HCT116 (cell line): ENCODE data around the gene ADGRG4. TPM values are rescaled to one million over a fixed set of nuclear protein-coding genes. Genes with fewer than 3 reads are reported as not detected.

ENCODE experiments used
- ATAC-seq: fragments of 200-7000 bp; cut with Tn5 transposase; 2 replicates; pipeline ENCODE4 v1.9.1; 2020; ENCODE audit warnings: mild to moderate bottlenecking, moderate library complexity
- BruUV-seq: library from RNA; stranded (reverse); fragments of 400-500 nt; replicated peaks from 2 replicates; lab custom pipeline; 2021; lab: Mats Ljungman, UMichigan
- CTCF ChIA-PET: fragments of 300-600 bp; sonication (Branson Sonifier 250); formaldehyde crosslinking; loops from one replicate; lab custom pipeline; 2021; ENCODE audit warnings: antibody characterized with exemption; lab: Charles Lee
- POLR2A ChIA-PET: fragments of 300-600, 350-600 bp; sonication (Branson Sonifier 250); formaldehyde crosslinking; loops from one replicate; lab custom pipeline; 2021; ENCODE audit warnings: antibody characterized with exemption; lab: Charles Lee
- RAD21 ChIA-PET, 2 experiments: fragments of 300-600 bp; sonication (Branson Sonifier 250); formaldehyde crosslinking; loops; one replicate each; lab custom pipeline; 2023; ENCODE audit warnings: low total read pairs in 2 of 2; ENCODE audit not compliant: uncharacterized antibody in 2 of 2, unreplicated experiment in 2 of 2, low non-redundant PET in 1 of 2; lab: Charles Lee
- DNase-seq: peaks from one replicate; pipeline ENCODE4 v3.0.0-alpha.2; 2010; ENCODE audit warnings: low read depth, low spot score
- H2AFZ ChIP-seq: fragments of 200-600 bp; shearing (Covaris generic), sonication (generic); 2 replicates; pipeline ENCODE4 v1.6.1; 2017; ENCODE audit warnings: low read depth, mixed run types, mixed read lengths, antibody characterized with exemption, low read length; ENCODE audit not compliant: poor library complexity, severe bottlenecking
- H3K27ac ChIP-seq: 2 replicates; pipeline ENCODE4 v1.5.1; 2012; ENCODE audit warnings: low read depth, low read length
- H3K27me3 ChIP-seq: fragments of 200-600 bp; sonication (generic); 2 replicates; pipeline ENCODE4 v1.6.1; 2016; ENCODE audit warnings: mixed run types, low read length, mixed read lengths; ENCODE audit not compliant: insufficient read depth
- H3K36me3 ChIP-seq, 2 experiments: fragments of 200-500 bp in 1 of 2; fragments of 200-600 bp in 1 of 2; sonication (Bioruptor generic) in 1 of 2; sonication (generic) in 1 of 2; 2 replicates each; pipeline versions ENCODE4 v1.5.1 to v1.6.1; 2014 to 2016; ENCODE audit warnings: low read length in 2 of 2, inconsistent platforms in 1 of 2, mixed read lengths in 1 of 2, mixed run types in 1 of 2; ENCODE audit not compliant: insufficient read depth in 2 of 2, control insufficient read depth in 1 of 2
- H3K4me1 ChIP-seq, 2 experiments: fragments of 200-600 bp in 1 of 2; sonication (generic) in 1 of 2; 2 replicates each; pipeline versions ENCODE4 v1.5.1 to v1.6.1; 2012 to 2017; ENCODE audit warnings: low read length in 2 of 2, inconsistent platforms in 1 of 2, mild to moderate bottlenecking in 1 of 2, mixed read lengths in 1 of 2, mixed run types in 1 of 2, moderate library complexity in 1 of 2; ENCODE audit not compliant: insufficient read depth in 2 of 2, control insufficient read depth in 1 of 2
- H3K4me2 ChIP-seq: fragments of 200-600 bp; sonication (generic); 2 replicates; pipeline ENCODE4 v1.6.1; 2017; ENCODE audit warnings: mixed run types, low read length, mixed read lengths
- H3K4me3 ChIP-seq, 2 experiments: fragments of 200-600 bp in 1 of 2; sonication (generic) in 1 of 2; replicated peaks in 1 of 2; 2 replicates each; pipeline ENCODE4 v1.5.1; 2011 to 2016; ENCODE audit warnings: low read length in 2 of 2, control low read depth in 1 of 2, low read depth in 1 of 2, mild to moderate bottlenecking in 1 of 2, mixed read lengths in 1 of 2, mixed run types in 1 of 2
- H3K79me2 ChIP-seq: fragments of 200-600 bp; sonication (generic); 2 replicates; pipeline ENCODE4 v1.6.1; 2017; ENCODE audit warnings: mild to moderate bottlenecking, mixed run types, low read length, moderate library complexity, mixed read lengths; ENCODE audit not compliant: insufficient read depth
- H3K9ac ChIP-seq: fragments of 200-600 bp; sonication (generic); 2 replicates; pipeline ENCODE4 v1.6.1; 2016; ENCODE audit warnings: low read length, mixed read lengths
- H3K9me2 ChIP-seq: fragments of 200-600 bp; sonication (generic), shearing (Covaris generic); 2 replicates; pipeline ENCODE4 v1.6.1; 2017; ENCODE audit warnings: mixed run types, mild to moderate bottlenecking, moderate library complexity; ENCODE audit not compliant: insufficient read depth
- H3K9me3 ChIP-seq, 2 experiments: fragments of 200-500 bp in 1 of 2; fragments of 200-600 bp in 1 of 2; sonication (Bioruptor generic) in 1 of 2; sonication (generic) in 1 of 2; 2 replicates each; pipeline ENCODE4 v1.6.1; 2014 to 2017; ENCODE audit warnings: low read length in 2 of 2, mixed read lengths in 2 of 2, inconsistent platforms in 1 of 2, low read depth in 1 of 2, mild to moderate bottlenecking in 1 of 2, mixed run types in 1 of 2, moderate library complexity in 1 of 2; ENCODE audit not compliant: control insufficient read depth in 1 of 2, insufficient read depth in 1 of 2
- H4K20me1 ChIP-seq: fragments of 200-600 bp; sonication (generic), shearing (Covaris generic); 2 replicates; pipeline ENCODE4 v1.6.1; 2017; ENCODE audit warnings: mixed run types, mild to moderate bottlenecking, moderate library complexity; ENCODE audit not compliant: insufficient read depth
- ATF3 ChIP-seq: IDR thresholded peaks from 2 replicates; pipeline ENCODE4 v1.6.1; 2012
- CEBPB ChIP-seq: IDR thresholded peaks from 2 replicates; pipeline ENCODE4 v1.6.1; 2012; ENCODE audit warnings: low read depth
- EGR1 ChIP-seq: IDR thresholded peaks from 2 replicates; pipeline ENCODE4 v1.6.1; 2012; ENCODE audit warnings: low read depth
- ELF1 ChIP-seq: IDR thresholded peaks from 2 replicates; pipeline ENCODE4 v1.6.1; 2012; ENCODE audit warnings: low read depth, borderline replicate concordance
- FOSL1 ChIP-seq: IDR thresholded peaks from 2 replicates; pipeline ENCODE4 v1.6.1; 2012; ENCODE audit warnings: low read depth
- JUND ChIP-seq: IDR thresholded peaks from 2 replicates; pipeline ENCODE4 v1.6.1; 2012
- POLR2A ChIP-seq: IDR thresholded peaks from 2 replicates; pipeline ENCODE4 v1.7.0; 2011; ENCODE audit warnings: borderline replicate concordance; ENCODE audit not compliant: insufficient read depth, insufficient read length; ENCODE audit errors: extremely low read depth
- POLR2AphosphoS5 ChIP-seq: IDR thresholded peaks from 2 replicates; pipeline ENCODE4 v1.6.1; 2011; ENCODE audit warnings: mild to moderate bottlenecking, low read depth, low read length, moderate library complexity
- REST ChIP-seq: IDR thresholded peaks from 2 replicates; pipeline ENCODE4 v1.6.1; 2012; ENCODE audit warnings: low read depth
- SIN3A ChIP-seq: IDR thresholded peaks from 2 replicates; pipeline ENCODE4 v1.6.1; 2012; ENCODE audit warnings: low read depth
- SP1 ChIP-seq: IDR thresholded peaks from 2 replicates; pipeline ENCODE4 v1.6.1; 2012; ENCODE audit warnings: low read depth
- SRF ChIP-seq: IDR thresholded peaks from 2 replicates; pipeline ENCODE4 v1.6.1; 2012; ENCODE audit warnings: low read depth
- TCF7L2 ChIP-seq: IDR thresholded peaks from 2 replicates; pipeline ENCODE4 v1.7.0; 2011; ENCODE audit warnings: borderline replicate concordance, inconsistent platforms; ENCODE audit not compliant: insufficient read depth, insufficient read length; ENCODE audit errors: extremely low read depth
- ZFX ChIP-seq: fragments of 450-650 bp; IDR thresholded peaks from 2 replicates; pipeline ENCODE4 v1.6.1; 2017
- ZNF274 ChIP-seq: fragments of 200-500 bp; sonication (Bioruptor generic); IDR thresholded peaks from 2 replicates; pipeline ENCODE4 v1.6.1; 2014; ENCODE audit warnings: mild to moderate bottlenecking, low read depth, low read length, inconsistent platforms
- intact Hi-C: fragments of 100-400 bp; cut with micrococcal nuclease; formaldehyde crosslinking; loops from 2 replicates; pipeline ENCODE4 v1.10.0; 2022
- total RNA-seq: library from RNA; stranded (reverse); gene quantifications from one replicate; pipeline ENCODE4 v1.2.1, GENCODE V29; 2021; ENCODE audit not compliant: unreplicated experiment
- TF ChIP-seq, protein P1 (sequence below), 3 experiments: fragments of 200-600 bp in 1 of 3; sonication (generic) in 1 of 3; IDR thresholded peaks in 2 of 3; conservative IDR thresholded peaks in 1 of 3; 2 replicates each; pipeline ENCODE4 v1.5.1; 2012 to 2017; ENCODE audit warnings: low read depth in 2 of 3, low read length in 2 of 3, antibody characterized with exemption in 1 of 3, borderline replicate concordance in 1 of 3, control low read depth in 1 of 3, mild to moderate bottlenecking in 1 of 3, mixed read lengths in 1 of 3, mixed run types in 1 of 3, moderate library complexity in 1 of 3; ENCODE audit not compliant: insufficient read depth in 1 of 3
- TF ChIP-seq, protein P2 (sequence below): IDR thresholded peaks from 2 replicates; pipeline ENCODE4 v1.6.1; 2012

Gene ADGRG4
- total RNA-seq, 1 experiment from 2014 or later, result not detected

DNA sequence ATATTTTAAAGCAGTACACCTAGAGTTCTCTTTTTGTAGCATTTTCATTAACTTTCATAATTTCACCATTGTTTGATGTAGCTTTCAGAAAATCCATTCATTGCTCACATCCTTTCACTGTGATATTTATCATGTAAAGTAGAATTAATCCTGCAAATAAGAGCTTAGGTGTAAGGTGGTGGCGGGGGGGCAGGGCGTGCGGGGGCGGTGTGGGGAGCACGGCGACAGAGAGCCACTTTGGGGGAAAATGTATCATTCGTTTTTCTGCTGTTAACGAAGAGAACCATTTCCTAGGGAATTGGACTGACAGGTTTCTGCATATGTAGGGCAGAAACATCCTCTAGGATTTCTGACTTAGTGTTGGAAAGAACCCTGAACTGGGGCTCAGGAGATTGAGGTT is 104.4 kb downstream of the ADGRG4 start:
- Histone ChIP-seq H3K27me3 (no peaks in the 10 kb centered on the region), H2AFZ (no peak overlapping the region), H4K20me1 (no peaks in the 10 kb centered on the region), H3K4me1 (no peaks in the 10 kb centered on the region), H3K36me3 (no peaks in the 10 kb centered on the region), H3K4me2 (no peak overlapping the region), H3K9me3 (no peaks in the 10 kb centered on the region), H3K9me2 (no peaks in the 10 kb centered on the region), H3K27ac (no peak overlapping the region), H3K9ac (no peak overlapping the region), H3K4me3 (no peak overlapping the region), H3K79me2 (no peaks in the 10 kb centered on the region)
- ATAC-seq (no peak), DNase-seq (no peak)
- ChIA-PET RAD21 (no interaction called here), POLR2A (no interaction called here), CTCF (no interaction called here)
- BruUV-seq, result no TSS peak
- no peak for TF ChIP-seq POLR2AphosphoS5
- no peak for TF ChIP-seq JUND
- no peak for TF ChIP-seq ZFX
- no peak for TF ChIP-seq CEBPB
- no peak for TF ChIP-seq REST
- TF ChIP-seq ELF1, result no peak
- TF ChIP-seq POLR2A, result no peak
- no peak for TF ChIP-seq ATF3
- TF ChIP-seq SP1, result no peak
- no peak for TF ChIP-seq TCF7L2
- no peak for TF ChIP-seq SIN3A
- TF ChIP-seq, protein P1, sequence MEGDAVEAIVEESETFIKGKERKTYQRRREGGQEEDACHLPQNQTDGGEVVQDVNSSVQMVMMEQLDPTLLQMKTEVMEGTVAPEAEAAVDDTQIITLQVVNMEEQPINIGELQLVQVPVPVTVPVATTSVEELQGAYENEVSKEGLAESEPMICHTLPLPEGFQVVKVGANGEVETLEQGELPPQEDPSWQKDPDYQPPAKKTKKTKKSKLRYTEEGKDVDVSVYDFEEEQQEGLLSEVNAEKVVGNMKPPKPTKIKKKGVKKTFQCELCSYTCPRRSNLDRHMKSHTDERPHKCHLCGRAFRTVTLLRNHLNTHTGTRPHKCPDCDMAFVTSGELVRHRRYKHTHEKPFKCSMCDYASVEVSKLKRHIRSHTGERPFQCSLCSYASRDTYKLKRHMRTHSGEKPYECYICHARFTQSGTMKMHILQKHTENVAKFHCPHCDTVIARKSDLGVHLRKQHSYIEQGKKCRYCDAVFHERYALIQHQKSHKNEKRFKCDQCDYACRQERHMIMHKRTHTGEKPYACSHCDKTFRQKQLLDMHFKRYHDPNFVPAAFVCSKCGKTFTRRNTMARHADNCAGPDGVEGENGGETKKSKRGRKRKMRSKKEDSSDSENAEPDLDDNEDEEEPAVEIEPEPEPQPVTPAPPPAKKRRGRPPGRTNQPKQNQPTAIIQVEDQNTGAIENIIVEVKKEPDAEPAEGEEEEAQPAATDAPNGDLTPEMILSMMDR (IDR thresholded peaks at IDR 0.05 in 2 of 3, conservative IDR thresholded peaks at IDR 0.05 in 1 of 3; ENCODE audit: borderline replicate concordance in 1 of 3, insufficient read depth in 1 of 3, low read depth in 2 of 3, low read length in 2 of 3), result no peak
- TF ChIP-seq FOSL1, result no peak
- no peak for TF ChIP-seq ZNF274
- TF ChIP-seq, protein P2, sequence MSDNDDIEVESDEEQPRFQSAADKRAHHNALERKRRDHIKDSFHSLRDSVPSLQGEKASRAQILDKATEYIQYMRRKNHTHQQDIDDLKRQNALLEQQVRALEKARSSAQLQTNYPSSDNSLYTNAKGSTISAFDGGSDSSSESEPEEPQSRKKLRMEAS, result no peak
- TF ChIP-seq SRF, result no peak
- TF ChIP-seq EGR1, result no peak
- intact Hi-C loops, result loop anchor here (10.0 kb wide), 1 partner anchor 290 kb away; no protein-coding TSS in a partner anchor
